Naive thymus-derived CD4-positive, alpha-beta T cell (primary cell): ENCODE results near the gene BID. TPM values are rescaled to one million over a fixed set of nuclear protein-coding genes. Genes with fewer than 3 reads are reported as not detected.

Experiments used
- ATAC-seq: fragments of 150-1000 bp; cut with Tn5 transposase; 2 replicates; pipeline ENCODE4 v1.10.0; 2021; ENCODE audit warnings: mild to moderate bottlenecking, moderate library complexity
- CTCF ChIA-PET: fragments of 350-600 bp; sonication (Branson Sonifier 250); formaldehyde crosslinking; loops from one replicate; lab custom pipeline; 2021; ENCODE audit warnings: antibody characterized with exemption; lab: Charles Lee
- POLR2A ChIA-PET: fragments of 350-600 bp; sonication (Branson Sonifier 250); formaldehyde crosslinking; loops from one replicate; lab custom pipeline; 2021; ENCODE audit warnings: antibody characterized with exemption, inconsistent platforms; lab: Charles Lee
- DNase-seq, 9 donors: peaks; one replicate each; pipeline versions ENCODE4 v3.0.0 to v3.0.0-alpha.2; 2020 to 2022; ENCODE audit warnings: mixed read lengths in 1 of 9
- H3K27ac ChIP-seq: one replicate; pipeline ENCODE4 v1.7.0; 2013; ENCODE audit warnings: mild to moderate bottlenecking, low read depth, low read length, moderate library complexity
- H3K27me3 ChIP-seq, 2 donors: one replicate each; pipeline ENCODE4 v1.7.0; 2013; ENCODE audit warnings: low read length in 2 of 2, mild to moderate bottlenecking in 2 of 2, moderate library complexity in 2 of 2; ENCODE audit not compliant: control insufficient read depth in 2 of 2, insufficient read depth in 2 of 2
- H3K36me3 ChIP-seq, 3 experiments: 1 replicate in 2 of 3; 2 replicates in 1 of 3; pipeline ENCODE4 v1.7.0; 2013; ENCODE audit warnings: low read length in 3 of 3, mild to moderate bottlenecking in 3 of 3, moderate library complexity in 1 of 3; ENCODE audit not compliant: insufficient read depth in 3 of 3, control insufficient read depth in 2 of 3
- H3K4me1 ChIP-seq, 2 donors: one replicate each; pipeline ENCODE4 v1.7.0; 2013; ENCODE audit warnings: low read length in 2 of 2, mild to moderate bottlenecking in 2 of 2, moderate library complexity in 1 of 2; ENCODE audit not compliant: control insufficient read depth in 2 of 2, insufficient read depth in 2 of 2
- H3K4me3 ChIP-seq: 2 replicates; pipeline ENCODE4 v1.7.0; 2013; ENCODE audit warnings: mild to moderate bottlenecking, low read length
- H3K9me3 ChIP-seq, 3 experiments: 1 replicate in 2 of 3; 2 replicates in 1 of 3; pipeline ENCODE4 v1.7.0; 2013; ENCODE audit warnings: low read length in 3 of 3; ENCODE audit not compliant: control insufficient read depth in 2 of 3
- H3K27ac Mint-ChIP-seq, 9 donors: one replicate each; pipeline ENCODE4 v1.8.0; 2020 to 2022; ENCODE audit warnings: mixed read lengths in 9 of 9, mild to moderate bottlenecking in 8 of 9, moderate library complexity in 5 of 9, inconsistent platforms in 2 of 9
- H3K27me3 Mint-ChIP-seq, 5 donors: one replicate each; pipeline ENCODE4 v1.8.0; 2021 to 2022; ENCODE audit warnings: mixed read lengths in 5 of 5, mild to moderate bottlenecking in 1 of 5
- H3K36me3 Mint-ChIP-seq, 5 donors: one replicate each; pipeline ENCODE4 v1.8.0; 2020 to 2022; ENCODE audit warnings: mixed read lengths in 5 of 5, mild to moderate bottlenecking in 3 of 5, inconsistent platforms in 1 of 5
- H3K4me1 Mint-ChIP-seq, 7 donors: one replicate each; pipeline ENCODE4 v1.8.0; 2020 to 2022; ENCODE audit warnings: mixed read lengths in 7 of 7, mild to moderate bottlenecking in 3 of 7, inconsistent platforms in 1 of 7
- H3K4me3 Mint-ChIP-seq, 10 donors: one replicate each; pipeline ENCODE4 v1.8.0; 2020 to 2022; ENCODE audit warnings: mild to moderate bottlenecking in 10 of 10, mixed read lengths in 10 of 10, moderate library complexity in 6 of 10, inconsistent platforms in 2 of 10
- H3K9me3 Mint-ChIP-seq, 11 donors: one replicate each; pipeline ENCODE4 v1.8.0; 2020 to 2022; ENCODE audit warnings: mixed read lengths in 11 of 11, mild to moderate bottlenecking in 4 of 11, inconsistent platforms in 1 of 11, moderate library complexity in 1 of 11
- intact Hi-C, 2 donors: fragments of 100-400 bp; cut with micrococcal nuclease; formaldehyde crosslinking; loops; one replicate each; pipeline ENCODE4 v1.15.1; 2023
- polyA plus RNA-seq, 2 donors: library from polyadenylated mRNA; unstranded; fragments of 300-500 nt; fragmentation: Illumina TruSeq; gene quantifications; one replicate each; pipeline ENCODE4 v1.2.3, GENCODE V29; 2021
- total RNA-seq, 6 experiments: library from RNA in 5 of 6; stranded (reverse) in 5 of 6; gene quantifications; 1 replicate in 5 of 6; 2 replicates in 1 of 6; pipeline ENCODE4 v1.2.3 and lab custom pipeline; 2021 to 2026

The BID gene
- total and polyA plus RNA-seq, 7 experiments from 2014 or later: 15.4 to 66.2 (median 32.1) TPM

- H3K4me1 ChIP-seq: no peaks in the 10 kb centered on the region
- intact Hi-C loops: no loop called here
- no peaks in the 10 kb centered on the region for H3K27me3 Mint-ChIP-seq
- no peaks in the 10 kb centered on the region for H3K9me3 ChIP-seq
- H3K36me3 ChIP-seq: peaks cover 0 to 8% (median 0%) of the 10 kb centered on the region in 3 experiments
- no peak overlapping the region for H3K4me3 ChIP-seq
- no peak overlapping the region for H3K4me3 Mint-ChIP-seq
- no peaks in the 10 kb centered on the region for H3K9me3 Mint-ChIP-seq
- ATAC-seq: no peak
- H3K36me3 Mint-ChIP-seq: peaks cover 0 to 36% (median 0%) of the 10 kb centered on the region in 5 donors
- CTCF ChIA-PET: no interaction called here
- POLR2A ChIA-PET: no interaction called here
- no peak for DNase-seq
- H3K27me3 ChIP-seq: no peaks in the 10 kb centered on the region
- H3K27ac ChIP-seq: no peak overlapping the region
- peaks cover 0 to 2% (median 0%) of the 10 kb centered on the region in 7 donors for H3K4me1 Mint-ChIP-seq
- H3K27ac Mint-ChIP-seq: peak overlapping the region in 1 of 9 donors; percentile 59
Measured at GRCh38 chr22:17811119-17811518, 36.9 kb upstream of the BID start.

GRCh38 chr22:17810570-17811116 lies 36.4 kb upstream of the BID start:
- H3K4me3 ChIP-seq: no peak overlapping the region

GRCh38 chr22:17808693-17809403 lies 34.6 kb upstream of the BID start:
- H3K9me3 Mint-ChIP-seq: no peaks in the 10 kb centered on the region
- CTCF ChIA-PET: no interaction called here
- H3K27me3 Mint-ChIP-seq: no peaks in the 10 kb centered on the region
- H3K4me1 ChIP-seq: no peaks in the 10 kb centered on the region
- H3K4me3 ChIP-seq: no peak overlapping the region
- H3K27ac ChIP-seq: no peak overlapping the region
- peaks cover 0 to 38% (median 0%) of the 10 kb centered on the region in 5 donors for H3K36me3 Mint-ChIP-seq
- ATAC-seq (no peak), DNase-seq (no peak)
- H3K4me1 Mint-ChIP-seq: peaks cover 0 to 2% (median 0%) of the 10 kb centered on the region in 7 donors
- H3K36me3 ChIP-seq: peaks cover 0 to 8% (median 0%) of the 10 kb centered on the region in 3 experiments
- no peaks in the 10 kb centered on the region for H3K27me3 ChIP-seq
- POLR2A ChIA-PET: no interaction called here
- no peaks in the 10 kb centered on the region for H3K9me3 ChIP-seq
- no peak overlapping the region for H3K4me3 Mint-ChIP-seq
- intact Hi-C loops: no loop called here
- no peak overlapping the region for H3K27ac Mint-ChIP-seq

More at GRCh38 chr22:17810570-17811116, 36.4 kb upstream of the BID start:
- Histone ChIP-seq H3K36me3 (peaks cover 0 to 8% (median 0%) of the 10 kb centered on the region in 3 experiments), H3K9me3 (no peaks in the 10 kb centered on the region), H3K27me3 (no peaks in the 10 kb centered on the region), H3K27ac (no peak overlapping the region), H3K4me1 (no peaks in the 10 kb centered on the region)
- Mint-ChIP-seq H3K27ac (no peak overlapping the region), H3K9me3 (no peaks in the 10 kb centered on the region), H3K27me3 (no peaks in the 10 kb centered on the region), H3K4me1 (peaks cover 0 to 2% (median 0%) of the 10 kb centered on the region in 7 donors), H3K36me3 (peaks cover 0 to 34% (median 0%) of the 10 kb centered on the region in 5 donors), H3K4me3 (no peak overlapping the region)
- ATAC-seq (no peak), DNase-seq (no peak)
- ChIA-PET POLR2A (no interaction called here), CTCF (no interaction called here)
- intact Hi-C loops: no loop called here

- Mint-ChIP-seq H3K4me1 (peaks cover 0 to 2% (median 0%) of the 10 kb centered on the region in 7 donors), H3K27me3 (no peaks in the 10 kb centered on the region), H3K36me3 (peaks cover 0 to 36% (median 0%) of the 10 kb centered on the region in 5 donors), H3K4me3 (no peak overlapping the region), H3K27ac (peak overlapping the region in 1 of 9 donors; percentile 67), H3K9me3 (no peaks in the 10 kb centered on the region)
- H3K27ac ChIP-seq: no peak overlapping the region
- no peak overlapping the region for H3K4me3 ChIP-seq
- peaks cover 0 to 8% (median 0%) of the 10 kb centered on the region in 3 experiments for H3K36me3 ChIP-seq
- CTCF ChIA-PET: no interaction called here
- POLR2A ChIA-PET: no interaction called here
- DNase-seq: no peak
- no peaks in the 10 kb centered on the region for H3K9me3 ChIP-seq
- no peaks in the 10 kb centered on the region for H3K4me1 ChIP-seq
- no peaks in the 10 kb centered on the region for H3K27me3 ChIP-seq
- intact Hi-C loops: no loop called here
- ATAC-seq: no peak
Measured at GRCh38 chr22:17807578-17808410, 33.5 kb upstream of the BID start.

GRCh38 chr22:17807086-17807485 lies 32.8 kb upstream of the BID start:
- Histone ChIP-seq H3K4me3 (no peak overlapping the region), H3K27ac (no peak overlapping the region), H3K36me3 (peaks cover 0 to 8% (median 0%) of the 10 kb centered on the region in 3 experiments), H3K27me3 (no peaks in the 10 kb centered on the region), H3K4me1 (no peaks in the 10 kb centered on the region), H3K9me3 (no peaks in the 10 kb centered on the region)
- no peaks in the 10 kb centered on the region for H3K27me3 Mint-ChIP-seq
- DNase-seq: no peak
- ATAC-seq: no peak
- CTCF ChIA-PET: no interaction called here
- peaks cover 0 to 36% (median 0%) of the 10 kb centered on the region in 5 donors for H3K36me3 Mint-ChIP-seq
- H3K4me1 Mint-ChIP-seq: peaks cover 0 to 2% (median 0%) of the 10 kb centered on the region in 7 donors
- no peak overlapping the region for H3K27ac Mint-ChIP-seq
- POLR2A ChIA-PET: no interaction called here
- intact Hi-C loops: no loop called here
- H3K9me3 Mint-ChIP-seq: no peaks in the 10 kb centered on the region
- H3K4me3 Mint-ChIP-seq: no peak overlapping the region

GRCh38 chr22:17806437-17806836 lies 32.2 kb upstream of the BID start:
- CTCF ChIA-PET: interaction anchor here (1.6 kb wide), 1 partner anchor 21 kb away, joined by 4 read pairs; no protein-coding TSS in a partner anchor

More at GRCh38 chr22:17806437-17806836, 32.2 kb upstream of the BID start:
- no peaks in the 10 kb centered on the region for H3K4me1 ChIP-seq
- no peaks in the 10 kb centered on the region for H3K27me3 Mint-ChIP-seq
- H3K4me3 Mint-ChIP-seq: no peak overlapping the region
- intact Hi-C loops: no loop called here
- H3K4me1 Mint-ChIP-seq: peaks cover 0 to 2% (median 0%) of the 10 kb centered on the region in 7 donors
- no peaks in the 10 kb centered on the region for H3K27me3 ChIP-seq
- H3K27ac ChIP-seq: no peak overlapping the region
- DNase-seq (no peak), ATAC-seq (no peak)
- H3K27ac Mint-ChIP-seq: no peak overlapping the region
- POLR2A ChIA-PET: interaction anchor here (0.7 kb wide), 1 partner anchor 19 kb away, joined by 4 read pairs; no protein-coding TSS in a partner anchor
- H3K36me3 Mint-ChIP-seq: peaks cover 0 to 33% (median 0%) of the 10 kb centered on the region in 5 donors
- H3K9me3 Mint-ChIP-seq: no peaks in the 10 kb centered on the region
- no peak overlapping the region for H3K4me3 ChIP-seq
- H3K36me3 ChIP-seq: peaks cover 0 to 8% (median 0%) of the 10 kb centered on the region in 3 experiments
- H3K9me3 ChIP-seq: no peaks in the 10 kb centered on the region
